SIG-M5 treated with dmso at 0.1 percent for 504 hours (cell line): Measurements from ENCODE around the gene PDCL2.

Experiments
- DNase-seq: peaks from one replicate; lab custom pipeline; 2025; ENCODE audit not compliant: unreplicated experiment; lab: John Stamatoyannopoulos, UW

PDCL2 gene

DNA sequence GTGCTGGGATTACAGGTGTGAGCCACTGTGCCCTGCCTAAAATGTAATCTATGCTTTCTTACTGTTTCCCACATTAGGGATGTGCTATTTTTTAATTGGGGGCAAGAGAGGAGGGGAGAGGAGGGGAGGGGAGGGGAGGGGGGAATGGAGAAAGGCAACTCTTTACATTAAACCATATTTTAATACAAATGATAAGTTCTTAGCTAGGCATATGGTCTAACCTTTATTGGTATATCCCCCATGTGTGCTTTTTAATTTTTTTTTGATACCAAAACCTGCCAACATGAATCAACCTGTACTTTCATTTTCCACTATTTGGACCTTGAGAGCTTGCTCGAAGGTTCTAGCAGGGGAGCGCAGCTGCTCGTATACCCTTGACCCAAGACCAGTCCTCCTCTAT, 51.8 kb downstream of the PDCL2 start:
- DNase-seq: no peak

DNA sequence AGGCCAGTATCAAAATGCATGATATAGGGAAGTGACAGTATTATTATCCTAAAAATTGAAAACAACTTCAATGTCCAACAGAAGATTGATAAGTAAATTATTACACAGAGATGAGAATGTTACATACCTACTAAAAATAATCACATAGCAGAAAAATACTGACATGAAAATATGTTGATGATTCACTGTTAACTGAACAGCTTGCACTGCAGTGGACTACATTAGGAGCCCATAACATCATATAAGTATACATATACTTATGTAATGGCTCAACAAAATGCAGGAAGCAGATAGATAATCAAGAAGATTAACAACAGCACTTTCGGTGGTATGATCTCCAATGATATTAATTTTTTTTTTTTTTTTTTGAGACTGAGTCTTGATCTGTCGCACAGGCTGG, 52.4 kb downstream of the PDCL2 start:
- DNase-seq: no peak

DNA sequence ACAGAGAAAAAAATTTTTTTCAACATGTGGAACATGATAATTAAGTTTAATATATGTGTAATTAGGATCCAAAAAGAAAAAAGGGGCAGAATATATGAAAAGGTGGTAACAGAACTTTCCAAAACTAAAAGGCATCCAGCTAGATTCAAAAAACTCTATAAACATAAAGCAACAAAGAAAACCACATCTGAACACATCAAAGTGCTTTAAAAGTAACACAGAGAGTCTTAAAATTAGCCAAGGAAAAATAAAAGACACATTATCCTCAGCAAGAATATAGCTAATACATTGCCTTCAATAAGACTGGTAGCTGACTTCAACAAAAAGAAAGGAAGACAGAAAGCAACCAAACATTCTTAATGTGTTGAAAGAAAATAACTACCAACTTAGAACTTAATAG, 53.5 kb downstream of the PDCL2 start:
- DNase-seq: no peak

DNA sequence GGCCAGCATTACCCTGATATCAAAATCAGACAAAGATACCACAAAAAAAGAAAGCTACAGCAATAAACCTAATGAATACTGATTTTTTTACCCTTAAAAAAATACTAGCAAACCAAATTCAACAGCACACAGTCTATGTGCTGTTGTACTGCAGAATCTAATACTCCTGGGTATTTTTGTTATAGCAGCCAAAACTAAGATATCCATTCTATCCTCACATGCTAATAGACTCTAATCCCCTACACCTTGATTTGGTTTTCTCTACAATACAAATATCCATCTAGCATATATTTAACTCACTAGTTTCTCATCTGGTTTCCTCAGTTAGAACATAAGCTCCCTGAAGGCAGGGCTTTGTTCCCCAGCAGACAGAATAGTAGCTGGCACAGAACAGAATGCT, 57.7 kb downstream of the PDCL2 start:
- no peak for DNase-seq

DNA sequence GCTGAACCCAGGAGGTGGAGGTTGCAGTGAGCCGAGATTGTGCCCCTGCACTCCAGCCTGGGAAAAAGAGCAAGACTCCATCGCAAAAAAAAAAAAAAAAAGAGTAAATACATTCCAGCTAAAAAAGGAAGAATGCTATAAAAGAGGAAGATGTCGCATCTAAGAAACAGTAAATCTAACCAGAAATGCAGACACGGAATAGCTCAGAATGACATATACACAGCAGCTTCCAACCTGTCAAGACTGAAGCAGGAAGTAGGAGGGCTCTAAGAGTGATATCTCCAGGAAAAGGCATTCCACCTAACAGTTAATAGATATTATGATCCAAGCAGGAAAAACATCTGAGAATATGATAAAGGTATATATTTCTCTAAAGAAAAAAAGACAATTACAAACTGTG, 61.4 kb downstream of the PDCL2 start:
- DNase-seq: no peak

DNA sequence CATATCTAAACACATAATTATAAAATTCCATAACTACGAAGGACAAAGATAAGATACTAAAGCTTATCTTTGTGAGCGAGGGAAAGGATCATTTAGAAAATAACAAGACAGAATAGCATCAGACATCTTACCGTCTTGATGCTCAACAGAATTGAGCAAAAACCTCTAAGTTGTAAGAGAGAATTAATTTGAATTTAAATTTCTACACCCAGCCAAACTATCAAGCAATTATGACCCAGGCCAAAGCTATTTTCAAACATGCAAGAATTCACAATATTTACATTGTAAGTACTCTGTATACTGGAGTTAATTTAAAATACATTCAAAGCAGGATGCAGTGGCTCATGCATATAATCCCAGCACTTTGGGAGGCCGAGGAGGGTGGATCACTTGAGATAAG, 61.9 kb downstream of the PDCL2 start:
- DNase-seq: no peak

DNA sequence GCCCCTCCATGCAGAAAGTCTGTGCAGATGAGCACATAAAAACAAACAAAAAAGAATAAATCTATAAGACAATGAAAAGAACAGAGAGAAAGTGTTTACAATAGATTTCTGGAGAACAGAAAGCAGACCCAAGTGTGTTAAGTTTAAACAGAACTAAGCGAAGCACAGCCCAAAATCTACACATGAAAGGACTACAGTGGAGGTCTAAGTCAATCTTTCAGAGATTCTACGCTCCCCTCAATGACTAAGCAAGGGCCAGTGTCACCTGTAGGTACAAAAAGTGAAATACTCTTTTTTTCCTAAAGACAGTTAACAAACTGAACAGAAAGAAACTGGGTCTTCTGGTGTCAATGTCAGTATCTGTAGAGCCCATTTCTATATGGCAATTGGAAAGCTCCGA, 63.6 kb downstream of the PDCL2 start:
- no peak for DNase-seq

DNA sequence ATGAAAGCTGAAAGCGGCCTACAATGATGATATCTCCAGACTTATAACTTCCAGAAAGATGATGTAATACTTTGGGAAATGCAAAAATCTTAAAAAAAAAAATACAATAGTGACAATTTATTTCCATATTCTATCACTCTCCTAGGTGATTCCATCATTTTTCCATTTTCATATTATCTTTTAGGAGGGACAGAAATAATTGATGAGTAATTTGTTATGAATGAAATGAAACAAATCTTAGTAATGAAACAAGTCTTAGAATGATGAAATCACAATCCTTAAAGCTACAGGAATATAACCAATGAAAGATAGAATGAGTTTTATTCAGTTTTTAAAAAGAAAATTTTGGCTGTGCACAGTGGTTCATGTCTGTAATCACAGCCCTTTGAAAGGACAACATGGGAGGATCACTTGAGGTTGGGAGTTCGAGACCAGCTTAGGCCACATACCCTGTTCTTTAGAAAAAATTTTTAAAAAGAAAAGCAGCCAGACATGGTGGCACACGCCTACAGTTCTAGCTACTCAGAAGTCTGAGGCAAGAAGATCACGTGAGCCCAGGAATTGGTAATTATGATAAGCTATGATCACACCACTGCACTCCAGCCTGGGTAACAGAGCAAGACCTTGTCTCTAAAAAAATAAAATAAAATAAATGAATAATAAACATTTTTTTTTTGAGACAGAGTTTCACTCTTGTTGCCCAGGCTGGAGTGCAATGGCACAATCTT, 67.0 kb downstream of the PDCL2 start:
- DNase-seq: no peak

DNA sequence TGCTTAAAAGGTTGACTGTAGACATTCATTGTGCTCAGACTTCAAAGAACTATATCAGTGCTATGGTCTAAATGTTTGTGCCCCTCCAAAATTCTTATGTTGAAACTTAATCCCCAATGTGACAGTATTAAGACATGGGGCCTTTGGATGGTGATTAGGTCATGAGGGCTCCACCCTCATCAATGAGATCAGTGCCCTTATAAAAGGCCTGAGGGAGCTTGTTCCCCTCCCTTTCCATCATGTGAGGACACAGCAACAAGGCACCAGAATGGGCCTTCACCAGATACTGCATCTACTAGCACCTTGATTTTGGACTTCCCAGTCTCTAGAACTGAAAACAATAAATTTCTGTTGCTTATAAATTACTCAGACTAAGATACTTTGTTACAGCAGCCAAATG, 73.6 kb downstream of the PDCL2 start:
- DNase-seq: no peak

DNA sequence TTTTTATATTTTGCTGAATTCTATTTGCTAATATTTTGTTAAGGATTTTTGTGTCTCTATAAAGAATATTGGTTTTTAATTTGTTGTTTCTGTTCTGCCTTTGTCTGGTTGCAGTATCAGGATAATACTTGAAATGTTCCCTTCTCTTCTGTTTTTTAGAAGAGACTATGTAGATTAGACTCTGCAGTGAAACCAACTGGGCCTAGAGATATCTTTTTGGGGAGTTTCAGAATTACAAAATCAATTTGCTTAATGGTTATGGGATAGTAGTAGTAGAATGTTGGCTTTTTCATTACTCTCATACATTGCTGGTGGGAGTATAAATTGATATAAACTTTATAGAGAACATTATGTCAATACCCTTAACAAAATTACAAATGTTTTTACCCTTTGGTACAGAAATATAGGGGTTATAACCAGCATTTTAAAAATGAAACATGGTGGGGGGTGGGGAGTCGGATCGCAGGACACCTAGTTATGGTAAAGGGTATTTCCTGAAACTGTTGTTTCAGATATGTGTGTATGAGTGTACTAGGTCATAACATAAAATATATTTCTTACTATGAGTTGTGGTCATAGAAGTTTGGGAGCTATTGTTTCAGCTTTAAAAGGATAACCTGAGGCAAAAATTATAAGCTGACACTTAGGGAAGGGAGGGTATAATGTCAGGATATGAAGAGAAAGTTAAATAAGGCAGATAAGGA, 74.4 kb downstream of the PDCL2 start:
- DNase-seq: no peak

DNA sequence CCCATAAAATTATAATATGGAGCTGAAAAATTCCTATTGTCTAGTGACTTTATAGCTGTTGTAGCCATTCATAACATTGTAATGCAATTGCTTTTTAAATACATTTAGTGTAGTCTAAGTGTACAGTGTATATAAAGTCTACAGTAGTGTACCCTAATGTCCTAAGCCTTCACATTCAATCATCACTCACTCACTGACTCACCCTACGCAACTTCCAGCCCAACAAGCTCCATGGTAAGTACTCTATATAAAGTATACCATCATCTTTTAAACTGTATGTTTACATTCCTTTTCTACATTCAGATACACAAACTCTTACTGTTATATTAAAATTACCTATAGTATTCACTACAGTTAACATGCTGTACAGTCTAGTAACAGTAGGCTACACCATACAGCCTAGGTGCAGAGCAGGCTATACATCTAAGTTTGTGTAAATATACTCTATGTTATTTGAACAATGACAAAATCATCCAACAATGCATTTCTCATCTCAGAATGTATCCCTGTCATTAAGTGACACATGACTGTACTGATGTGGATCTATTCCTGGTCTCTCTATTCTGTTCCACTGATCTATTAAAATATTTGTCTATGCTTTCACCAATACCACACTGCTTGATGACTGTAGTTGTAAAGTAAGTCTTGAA, 79.0 kb downstream of the PDCL2 start:
- no peak for DNase-seq

DNA sequence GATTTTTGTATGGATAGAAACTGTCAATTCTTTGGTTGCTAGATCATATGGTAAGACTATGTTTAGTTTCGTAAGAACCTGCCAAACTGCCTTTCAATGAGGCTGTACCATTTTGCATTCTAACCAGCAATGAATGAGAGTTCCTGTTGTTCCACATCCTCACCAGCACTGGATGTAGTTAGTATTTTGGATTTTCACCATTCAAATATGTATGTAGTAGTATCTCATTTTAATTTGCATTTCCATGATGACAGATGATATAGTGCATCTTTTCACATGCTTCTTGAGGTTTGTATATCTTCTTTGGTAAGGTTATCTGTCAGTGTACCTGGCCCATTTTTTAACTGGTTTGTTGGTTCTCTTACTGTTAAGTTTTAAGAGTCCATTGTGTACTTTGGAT, 80.0 kb downstream of the PDCL2 start:
- no peak for DNase-seq

DNA sequence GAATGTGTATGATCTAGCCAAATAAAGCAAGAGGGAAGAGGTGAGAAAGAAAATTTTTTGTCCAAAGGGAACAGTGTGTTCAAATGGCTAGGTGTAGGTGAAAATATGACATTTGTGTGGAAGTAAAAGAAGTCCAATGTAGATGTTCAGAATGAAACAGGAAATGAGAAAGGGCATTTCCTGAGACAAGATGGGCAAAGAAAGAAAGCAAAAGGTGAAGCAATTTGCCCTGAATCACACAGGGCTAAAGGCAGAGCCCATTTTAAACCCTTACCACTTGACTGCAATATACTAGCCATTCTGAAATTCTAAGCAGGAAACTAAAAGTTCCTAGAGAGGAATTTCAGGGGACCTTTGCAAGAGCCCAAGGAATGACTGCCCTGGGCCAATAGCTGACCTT, 81.4 kb downstream of the PDCL2 start:
- DNase-seq: peak; percentile 2

DNA sequence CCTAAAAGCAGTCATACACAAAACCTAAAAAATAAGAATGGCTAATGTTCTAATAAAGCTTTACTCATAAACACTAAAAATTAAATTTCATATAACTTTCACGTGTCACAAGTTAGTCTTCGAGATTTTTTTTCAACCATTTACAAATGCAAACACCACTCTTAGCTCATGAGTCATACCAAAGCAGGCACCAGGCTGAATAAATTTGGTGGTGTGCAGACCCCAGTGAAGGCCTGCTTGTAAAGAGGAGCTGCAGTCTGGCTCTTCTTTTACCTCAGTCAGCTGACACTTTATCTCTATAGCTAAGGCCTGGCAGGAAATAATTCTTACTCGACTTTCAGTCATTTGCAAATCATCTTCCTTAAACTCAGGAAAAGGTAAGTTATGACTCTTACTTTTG, 82.8 kb downstream of the PDCL2 start:
- DNase-seq: no peak

DNA sequence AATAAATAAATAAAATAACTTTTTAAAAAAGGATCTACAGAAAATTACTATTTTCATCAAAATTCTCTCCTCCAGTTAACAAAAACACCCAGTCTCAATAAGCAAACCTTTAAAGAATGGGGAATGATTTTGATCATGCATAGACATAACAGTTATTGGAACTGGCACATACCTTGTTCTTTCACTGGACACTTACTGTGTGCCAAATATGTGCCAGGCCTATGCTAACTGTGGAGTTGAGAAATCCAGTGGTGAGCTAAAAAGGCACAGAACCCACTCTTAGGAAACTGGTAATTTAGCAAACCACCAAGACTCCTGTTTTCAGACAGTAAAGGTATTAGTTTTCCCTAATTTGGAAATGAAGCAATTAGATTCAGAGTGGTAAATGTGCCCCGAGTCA, 84.4 kb downstream of the PDCL2 start:
- no peak for DNase-seq
